Activated B cell treated with CpG ODN at 0.5 μM for 24 hours (primary cell): ENCODE data around the gene DLGAP3. TPM values are rescaled to one million over a fixed set of nuclear protein-coding genes. Genes with fewer than 3 reads are reported as not detected.

Experiments used
- ATAC-seq: fragments of 200-7000 bp; cut with Tn5 transposase; one replicate; pipeline ENCODE4 v1.10.0; 2021; ENCODE audit warnings: low read depth, mild to moderate bottlenecking, moderate library complexity
- CTCF ChIA-PET: fragments of 350-600 bp; sonication (Branson Sonifier 250); formaldehyde crosslinking; loops from one replicate; lab custom pipeline; 2021; ENCODE audit warnings: antibody characterized with exemption; lab: Charles Lee
- POLR2A ChIA-PET: fragments of 350-600 bp; sonication (Branson Sonifier 250); formaldehyde crosslinking; loops from one replicate; lab custom pipeline; 2021; ENCODE audit warnings: antibody characterized with exemption; lab: Charles Lee
- DNase-seq: peaks from one replicate; pipeline ENCODE4 v3.0.0; 2022
- H3K27ac Mint-ChIP-seq: one replicate; pipeline ENCODE4 v1.8.0; 2020; ENCODE audit warnings: mixed read lengths
- H3K27me3 Mint-ChIP-seq: one replicate; pipeline ENCODE4 v1.8.0; 2021; ENCODE audit warnings: mixed read lengths
- H3K36me3 Mint-ChIP-seq: one replicate; pipeline ENCODE4 v1.8.0; 2021; ENCODE audit warnings: low read depth, mixed read lengths
- H3K4me1 Mint-ChIP-seq: one replicate; pipeline ENCODE4 v1.8.0; 2021; ENCODE audit warnings: mixed read lengths
- H3K4me3 Mint-ChIP-seq: one replicate; pipeline ENCODE4 v1.8.0; 2020; ENCODE audit warnings: mild to moderate bottlenecking, mixed read lengths
- H3K9me3 Mint-ChIP-seq: one replicate; pipeline ENCODE4 v1.8.0; 2020; ENCODE audit warnings: mixed read lengths
- intact Hi-C: fragments of 100-400 bp; cut with micrococcal nuclease; formaldehyde crosslinking; loops from one replicate; pipeline ENCODE4 v1.15.1; 2024
- total RNA-seq: library from RNA; stranded (reverse); gene quantifications from 2 replicates; pipeline ENCODE4 v1.2.3, GENCODE V29; 2022
- TF ChIP-seq, protein P1 (sequence below): fragments of 200-600 bp; IDR thresholded peaks from one replicate; pipeline ENCODE4 v1.8.0; 2022; ENCODE audit warnings: antibody characterized with exemption, mild to moderate bottlenecking

The DLGAP3 gene
- total RNA-seq, 1 donor from 2014 or later: 6.0 TPM

GRCh38 chr1:34924759-34925555, 4.5 kb downstream of the DLGAP3 start:
- Mint-ChIP-seq H3K36me3 (no peaks in the 10 kb centered on the region), H3K9me3 (no peaks in the 10 kb centered on the region), H3K27me3 (peaks cover 28% of the 10 kb centered on the region), H3K4me3 (no peak overlapping the region), H3K27ac (no peak overlapping the region), H3K4me1 (peaks cover 32% of the 10 kb centered on the region)
- TF ChIP-seq, protein P1, sequence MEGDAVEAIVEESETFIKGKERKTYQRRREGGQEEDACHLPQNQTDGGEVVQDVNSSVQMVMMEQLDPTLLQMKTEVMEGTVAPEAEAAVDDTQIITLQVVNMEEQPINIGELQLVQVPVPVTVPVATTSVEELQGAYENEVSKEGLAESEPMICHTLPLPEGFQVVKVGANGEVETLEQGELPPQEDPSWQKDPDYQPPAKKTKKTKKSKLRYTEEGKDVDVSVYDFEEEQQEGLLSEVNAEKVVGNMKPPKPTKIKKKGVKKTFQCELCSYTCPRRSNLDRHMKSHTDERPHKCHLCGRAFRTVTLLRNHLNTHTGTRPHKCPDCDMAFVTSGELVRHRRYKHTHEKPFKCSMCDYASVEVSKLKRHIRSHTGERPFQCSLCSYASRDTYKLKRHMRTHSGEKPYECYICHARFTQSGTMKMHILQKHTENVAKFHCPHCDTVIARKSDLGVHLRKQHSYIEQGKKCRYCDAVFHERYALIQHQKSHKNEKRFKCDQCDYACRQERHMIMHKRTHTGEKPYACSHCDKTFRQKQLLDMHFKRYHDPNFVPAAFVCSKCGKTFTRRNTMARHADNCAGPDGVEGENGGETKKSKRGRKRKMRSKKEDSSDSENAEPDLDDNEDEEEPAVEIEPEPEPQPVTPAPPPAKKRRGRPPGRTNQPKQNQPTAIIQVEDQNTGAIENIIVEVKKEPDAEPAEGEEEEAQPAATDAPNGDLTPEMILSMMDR: no peak
- POLR2A ChIA-PET: interaction anchor here (0.6 kb wide), 2 partner anchors 268 to 632 kb away, joined by 7 to 10 read pairs; partner anchors contain the start of genes KIAA0319L and SFPQ
- CTCF ChIA-PET: no interaction called here
- intact Hi-C loops: loop anchor here (5.0 kb wide), 1 partner anchor 57 kb away; no protein-coding TSS in a partner anchor
- DNase-seq (peak; percentile 32), ATAC-seq (no peak)

DNA sequence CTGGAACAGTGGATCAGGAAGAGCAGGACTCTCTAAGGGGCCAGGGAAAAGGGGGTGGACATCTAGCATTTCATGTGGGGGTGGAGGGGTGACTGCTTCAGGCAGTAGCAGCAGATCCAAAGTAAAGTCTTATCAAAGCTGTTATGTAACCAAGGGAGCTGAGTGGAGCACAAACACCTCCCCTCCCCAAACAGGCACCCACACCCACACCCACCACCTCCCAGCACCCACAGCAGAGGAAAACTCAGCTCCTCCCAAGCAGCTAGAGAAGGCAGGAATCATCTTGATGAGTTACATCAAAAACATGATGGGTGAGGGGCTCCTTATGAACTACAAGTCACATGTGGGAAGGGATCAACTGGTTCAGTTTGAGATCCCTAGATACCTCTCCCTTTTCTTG, 6.0 kb downstream of the DLGAP3 start:
- no peak for DNase-seq
- ATAC-seq: no peak
- ChIA-PET CTCF (no interaction called here), POLR2A (no interaction called here)
- Mint-ChIP-seq H3K9me3 (no peaks in the 10 kb centered on the region), H3K4me3 (no peak overlapping the region), H3K27me3 (peaks cover 25% of the 10 kb centered on the region), H3K27ac (no peak overlapping the region), H3K4me1 (peaks cover 41% of the 10 kb centered on the region), H3K36me3 (no peaks in the 10 kb centered on the region)
- intact Hi-C loops: no loop called here
- TF ChIP-seq, protein P1: no peak

- no peaks in the 10 kb centered on the region for H3K36me3 Mint-ChIP-seq
- H3K4me1 Mint-ChIP-seq: peaks cover 31% of the 10 kb centered on the region
- H3K4me3 Mint-ChIP-seq: peak overlapping the region; percentile 33
- H3K27me3 Mint-ChIP-seq: peaks cover 14% of the 10 kb centered on the region
- CTCF ChIA-PET: interaction anchor here (1.1 kb wide), 1 partner anchor 15 kb away, joined by 4 read pairs; no protein-coding TSS in a partner anchor
- TF ChIP-seq, protein P1: no peak
- ATAC-seq (peak; percentile 85), DNase-seq (no peak)
- POLR2A ChIA-PET: interaction anchor here (1.0 to 2.1 kb wide), 3 partner anchors 10 to 63 kb away, joined by 3 to 8 read pairs (median 5); no protein-coding TSS in a partner anchor
- no peaks in the 10 kb centered on the region for H3K9me3 Mint-ChIP-seq
- no peak overlapping the region for H3K27ac Mint-ChIP-seq
- intact Hi-C loops: no loop called here
Measured at GRCh38 chr1:34918977-34919561, 10.4 kb downstream of the DLGAP3 start.

- Mint-ChIP-seq H3K27ac (no peak overlapping the region), H3K36me3 (no peaks in the 10 kb centered on the region), H3K27me3 (peaks cover 10% of the 10 kb centered on the region), H3K9me3 (no peaks in the 10 kb centered on the region), H3K4me3 (no peak overlapping the region), H3K4me1 (peaks cover 31% of the 10 kb centered on the region)
- ATAC-seq (peak; percentile 18), DNase-seq (no peak)
- ChIA-PET CTCF (no interaction called here), POLR2A (interaction anchor here (1.0 to 2.1 kb wide), 3 partner anchors 10 to 62 kb away, joined by 3 to 8 read pairs (median 5); no protein-coding TSS in a partner anchor)
- TF ChIP-seq, protein P1: no peak
- intact Hi-C loops: no loop called here
Measured at GRCh38 chr1:34918386-34918976, 11.0 kb downstream of the DLGAP3 start.

DNA sequence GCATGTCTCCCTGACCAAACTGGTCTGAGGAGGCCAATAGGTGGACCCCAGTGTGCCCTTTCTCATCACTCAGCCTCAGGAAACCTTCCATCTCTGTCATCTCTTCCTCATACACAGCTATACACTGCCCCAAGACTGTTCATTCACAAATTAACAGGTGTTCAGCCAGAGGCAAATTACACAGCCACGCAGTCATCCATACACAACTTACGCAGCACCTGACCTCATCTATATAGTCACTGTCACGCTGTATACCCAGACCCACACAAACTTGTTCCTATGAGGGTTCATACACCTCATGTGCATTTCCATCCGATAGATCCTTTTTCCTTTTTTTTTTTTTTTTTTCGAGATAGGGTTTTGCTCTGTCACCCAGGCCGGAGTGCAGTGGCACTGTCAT, 12.4 kb downstream of the DLGAP3 start:
- H3K36me3 Mint-ChIP-seq: no peaks in the 10 kb centered on the region
- CTCF ChIA-PET: no interaction called here
- TF ChIP-seq, protein P1: no peak
- ATAC-seq (no peak), DNase-seq (no peak)
- no peak overlapping the region for H3K4me3 Mint-ChIP-seq
- no peak overlapping the region for H3K27ac Mint-ChIP-seq
- no peaks in the 10 kb centered on the region for H3K9me3 Mint-ChIP-seq
- peaks cover 2% of the 10 kb centered on the region for H3K27me3 Mint-ChIP-seq
- POLR2A ChIA-PET: no interaction called here
- intact Hi-C loops: no loop called here
- H3K4me1 Mint-ChIP-seq: peaks cover 31% of the 10 kb centered on the region
